CD4-positive, CD25-positive, alpha-beta regulatory T cell (primary cell): ENCODE results near the gene ENO2. TPM values are rescaled to one million over a fixed set of nuclear protein-coding genes. Genes with fewer than 3 reads are reported as not detected.

Experiments
- ATAC-seq, 2 donors: fragments of 150-1000 bp; cut with Tn5 transposase; one replicate each; pipeline ENCODE4 v1.10.0; 2021; ENCODE audit warnings: low read depth in 2 of 2, moderate number of reproducible peaks in 2 of 2, moderate library complexity in 1 of 2
- DNase-seq, 3 donors: peaks; one replicate each; pipeline versions ENCODE4 v3.0.0 to v3.0.0-alpha.2; 2012 to 2022; ENCODE audit warnings: mixed read lengths in 1 of 3
- H3K27ac ChIP-seq: one replicate; pipeline ENCODE4 v1.7.0; 2013; ENCODE audit warnings: mild to moderate bottlenecking, low read length; ENCODE audit not compliant: insufficient read depth, poor library complexity, severe bottlenecking
- H3K27me3 ChIP-seq: one replicate; pipeline ENCODE4 v1.7.0; 2013; ENCODE audit warnings: low read length; ENCODE audit not compliant: control insufficient read depth, insufficient read depth
- H3K36me3 ChIP-seq: one replicate; pipeline ENCODE4 v1.7.0; 2013; ENCODE audit warnings: mild to moderate bottlenecking, low read length, moderate library complexity; ENCODE audit not compliant: control insufficient read depth, insufficient read depth
- H3K4me1 ChIP-seq: 2 replicates; pipeline ENCODE4 v1.7.0; 2013; ENCODE audit warnings: mild to moderate bottlenecking, low read length; ENCODE audit not compliant: insufficient read depth, control insufficient read depth, poor library complexity, severe bottlenecking
- H3K4me3 ChIP-seq: one replicate; pipeline ENCODE4 v1.7.0; 2013; ENCODE audit warnings: low read depth, mild to moderate bottlenecking, low read length, moderate library complexity
- H3K9me3 ChIP-seq, 2 experiments: 1 replicate in 1 of 2; 2 replicates in 1 of 2; pipeline ENCODE4 v1.7.0; 2013; ENCODE audit warnings: low read length in 2 of 2, mild to moderate bottlenecking in 1 of 2, moderate library complexity in 1 of 2; ENCODE audit not compliant: control insufficient read depth in 2 of 2
- H3K27ac Mint-ChIP-seq, 3 donors: one replicate each; pipeline ENCODE4 v1.8.0; 2020 to 2022; ENCODE audit warnings: mild to moderate bottlenecking in 3 of 3, mixed read lengths in 3 of 3, moderate library complexity in 2 of 3
- H3K27me3 Mint-ChIP-seq: one replicate; pipeline ENCODE4 v1.8.0; 2022; ENCODE audit warnings: mild to moderate bottlenecking, mixed read lengths
- H3K36me3 Mint-ChIP-seq: one replicate; pipeline ENCODE4 v1.8.0; 2020; ENCODE audit warnings: mixed read lengths
- H3K4me1 Mint-ChIP-seq, 4 donors: one replicate each; pipeline ENCODE4 v1.8.0; 2020 to 2022; ENCODE audit warnings: mixed read lengths in 4 of 4, mild to moderate bottlenecking in 1 of 4
- H3K4me3 Mint-ChIP-seq, 4 donors: one replicate each; pipeline ENCODE4 v1.8.0; 2020 to 2022; ENCODE audit warnings: mild to moderate bottlenecking in 4 of 4, mixed read lengths in 4 of 4, moderate library complexity in 3 of 4
- H3K9me3 Mint-ChIP-seq, 7 donors: one replicate each; pipeline ENCODE4 v1.8.0; 2020 to 2022; ENCODE audit warnings: mixed read lengths in 7 of 7, mild to moderate bottlenecking in 3 of 7, moderate library complexity in 2 of 7
- polyA plus RNA-seq, 4 donors: library from polyadenylated mRNA; unstranded; fragments of 300-500 nt; fragmentation: Illumina TruSeq; gene quantifications; one replicate each; pipeline ENCODE4 v1.2.3, GENCODE V29; 2021
- total RNA-seq: library from RNA; stranded (reverse); gene quantifications from one replicate; pipeline ENCODE4 v1.2.3, GENCODE V29; 2022

The ENO2 gene
- total and polyA plus RNA-seq, 5 donors from 2014 or later, result 18.1 to 88.2 (median 23.2) TPM

DNA sequence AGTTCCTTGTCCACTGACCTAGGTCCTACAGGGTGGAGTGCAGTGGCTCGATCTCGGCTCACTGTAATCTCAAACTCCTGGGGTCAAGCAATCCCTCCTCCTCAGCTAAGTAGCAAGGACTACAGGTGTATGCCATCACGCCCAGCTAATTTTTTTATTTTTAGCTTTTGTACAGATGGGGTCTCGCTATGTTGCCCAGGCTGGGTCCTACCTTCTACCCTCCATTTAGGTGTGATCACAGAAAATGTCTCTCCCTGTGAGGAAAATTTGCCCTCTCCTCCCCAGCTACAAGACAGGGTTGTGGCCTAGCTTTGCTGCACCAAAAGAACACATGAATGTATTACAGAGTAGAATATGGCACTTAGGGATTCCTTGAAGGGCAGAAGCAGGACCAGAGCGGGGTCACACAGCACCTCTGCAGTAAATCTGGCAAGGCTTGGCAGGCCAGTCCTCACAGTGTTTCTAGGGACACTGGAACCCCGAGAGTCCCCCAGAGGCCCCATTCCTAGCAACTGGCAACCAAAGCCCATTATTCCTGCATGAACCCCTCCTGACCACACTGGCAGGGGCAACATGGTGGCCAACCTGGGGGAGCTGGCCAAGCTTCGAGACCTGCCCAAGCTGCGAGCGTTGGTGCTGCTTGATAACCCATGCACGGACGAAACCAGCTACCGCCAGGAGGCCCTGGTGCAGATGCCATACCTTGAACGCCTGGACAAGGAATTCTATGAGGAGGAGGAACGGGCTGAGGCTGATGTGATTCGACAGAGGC lies 2.0 kb upstream of the ENO2 start:
- DNase-seq (no peak), ATAC-seq (no peak)
- Mint-ChIP-seq H3K9me3 (no peaks in the 10 kb centered on the region), H3K27me3 (no peaks in the 10 kb centered on the region), H3K4me3 (peak overlapping the region; percentile 38 to 89 (median 58)), H3K4me1 (peaks cover 0 to 40% (median 25%) of the 10 kb centered on the region in 4 donors), H3K27ac (peak overlapping the region in 2 of 3 donors; percentile 91), H3K36me3 (peaks cover 3% of the 10 kb centered on the region)
- Histone ChIP-seq H3K9me3 (no peaks in the 10 kb centered on the region), H3K36me3 (peaks cover 11% of the 10 kb centered on the region), H3K4me3 (no peak overlapping the region), H3K27me3 (no peaks in the 10 kb centered on the region), H3K4me1 (peaks cover 28% of the 10 kb centered on the region), H3K27ac (no peak overlapping the region)

DNA sequence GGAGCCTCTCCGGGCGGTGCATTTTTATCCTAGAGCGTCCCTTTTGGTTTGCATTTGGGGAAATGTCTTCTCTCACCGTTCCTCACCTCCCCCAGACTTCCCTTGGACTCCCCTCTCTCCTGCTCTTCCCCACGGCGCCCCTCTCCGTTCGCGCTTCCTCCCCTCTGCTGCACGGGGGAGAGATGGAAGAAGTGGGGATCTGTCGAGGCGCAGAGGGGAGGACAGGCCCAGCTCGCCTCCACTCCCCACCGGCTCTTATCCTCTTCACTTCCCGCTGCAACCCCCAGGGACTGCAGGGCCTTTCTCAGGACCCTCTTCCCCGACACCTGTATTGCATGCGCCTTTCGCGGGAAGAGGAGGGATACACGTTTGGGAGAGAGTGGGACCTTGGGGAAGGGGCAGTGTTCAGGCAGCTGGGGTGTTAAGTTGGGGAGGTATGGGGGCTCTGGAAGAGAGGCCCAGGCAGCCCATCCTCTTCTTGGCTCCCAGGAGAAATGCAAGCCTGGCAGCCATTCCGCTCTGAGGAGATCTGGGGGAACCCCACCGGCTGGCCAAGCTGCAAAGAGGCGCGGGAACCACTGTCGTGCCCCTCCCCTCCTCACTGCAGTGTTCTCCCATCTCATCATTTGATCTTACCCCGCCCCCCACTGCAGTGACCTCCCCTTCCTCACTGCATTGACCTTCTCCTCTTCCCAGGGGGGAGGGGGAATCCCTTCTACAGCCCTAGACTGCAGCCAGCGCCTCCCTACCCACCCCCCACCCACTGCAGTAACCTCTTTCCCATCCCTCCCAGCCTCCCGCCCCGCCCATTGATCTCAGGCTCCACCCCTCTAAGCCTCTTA lies 788 bp downstream of the ENO2 start:
- Mint-ChIP-seq H3K4me1 (peaks cover 0 to 48% (median 26%) of the 10 kb centered on the region in 4 donors), H3K36me3 (peaks cover 20% of the 10 kb centered on the region), H3K27ac (peak overlapping the region; percentile 82 to 97 (median 96)), H3K4me3 (peak overlapping the region; percentile 89 to 99 (median 94)), H3K9me3 (no peaks in the 10 kb centered on the region), H3K27me3 (no peaks in the 10 kb centered on the region)
- Histone ChIP-seq H3K4me3 (peak overlapping the region; percentile 68), H3K9me3 (no peaks in the 10 kb centered on the region), H3K4me1 (peaks cover 28% of the 10 kb centered on the region), H3K27ac (peak overlapping the region; percentile 81), H3K27me3 (no peaks in the 10 kb centered on the region), H3K36me3 (peaks cover 21% of the 10 kb centered on the region)
- DNase-seq (peak in 1 of 3 donors; percentile 23), ATAC-seq (no peak)

DNA sequence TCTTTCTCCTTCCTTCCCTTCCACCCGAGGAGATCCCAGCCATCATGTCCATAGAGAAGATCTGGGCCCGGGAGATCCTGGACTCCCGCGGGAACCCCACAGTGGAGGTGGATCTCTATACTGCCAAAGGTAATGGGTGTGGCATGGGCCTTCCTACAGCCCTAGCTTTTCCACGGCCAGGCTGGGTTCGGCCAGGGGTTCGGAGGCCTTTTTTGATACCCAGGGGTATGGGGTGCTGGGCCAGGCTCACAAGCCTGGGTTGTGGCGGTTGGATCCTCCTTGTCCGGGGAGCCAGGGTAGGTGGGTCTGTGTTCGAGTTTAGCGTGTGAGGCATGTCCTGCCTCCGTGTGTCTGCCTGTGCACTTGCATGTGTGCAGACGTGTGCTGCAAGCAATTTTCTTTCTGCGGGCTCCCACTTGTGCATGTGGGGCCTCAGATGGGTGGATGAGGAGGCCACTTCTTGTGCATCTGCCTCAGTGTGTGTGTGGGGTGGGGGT lies 1.5 kb downstream of the ENO2 start:
- H3K4me1 ChIP-seq, result peaks cover 28% of the 10 kb centered on the region
- no peaks in the 10 kb centered on the region for H3K9me3 ChIP-seq
- H3K27ac Mint-ChIP-seq, result peak overlapping the region in 2 of 3 donors; percentile 14 to 86
- no peaks in the 10 kb centered on the region for H3K9me3 Mint-ChIP-seq
- peak overlapping the region; percentile 81 for H3K27ac ChIP-seq
- no peak for ATAC-seq
- no peaks in the 10 kb centered on the region for H3K27me3 ChIP-seq
- H3K4me3 Mint-ChIP-seq, result peak overlapping the region; percentile 76 to 99 (median 88)
- H3K36me3 ChIP-seq, result peaks cover 21% of the 10 kb centered on the region
- H3K27me3 Mint-ChIP-seq, result no peaks in the 10 kb centered on the region
- H3K4me1 Mint-ChIP-seq, result peaks cover 0 to 48% (median 26%) of the 10 kb centered on the region in 4 donors
- DNase-seq, result no peak
- no peak overlapping the region for H3K4me3 ChIP-seq
- H3K36me3 Mint-ChIP-seq, result peaks cover 20% of the 10 kb centered on the region

DNA sequence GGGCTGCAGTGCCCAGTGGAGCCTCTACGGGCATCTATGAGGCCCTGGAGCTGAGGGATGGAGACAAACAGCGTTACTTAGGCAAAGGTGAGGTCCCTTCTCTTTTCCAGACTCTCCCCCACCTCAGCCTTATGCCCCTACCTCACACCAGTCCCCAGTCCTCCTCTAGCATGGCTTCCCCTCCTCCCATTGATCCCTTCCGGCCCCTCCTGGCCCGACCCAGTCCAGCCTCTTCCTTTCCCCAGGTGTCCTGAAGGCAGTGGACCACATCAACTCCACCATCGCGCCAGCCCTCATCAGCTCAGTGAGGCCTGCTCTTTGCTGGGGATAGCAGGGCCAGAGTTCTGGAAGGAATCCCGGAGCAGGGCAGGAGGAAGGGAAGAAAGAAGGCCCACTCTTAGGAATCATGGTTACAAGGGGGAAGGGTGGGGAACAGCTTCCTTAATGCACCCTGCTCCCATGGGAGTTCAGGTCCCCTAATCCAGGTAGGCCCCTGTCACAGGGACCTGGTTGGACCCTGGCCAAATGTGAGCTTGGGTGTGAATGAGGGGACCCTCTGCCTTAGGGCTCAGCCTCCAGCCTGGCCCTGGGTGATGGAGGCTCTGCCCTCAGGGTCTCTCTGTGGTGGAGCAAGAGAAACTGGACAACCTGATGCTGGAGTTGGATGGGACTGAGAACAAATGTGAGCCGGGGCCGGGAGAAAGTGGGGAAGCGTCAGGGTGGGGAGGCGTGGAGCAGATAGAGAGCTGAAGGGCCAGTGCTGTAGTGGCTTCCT lies 2.2 kb downstream of the ENO2 start:
- Mint-ChIP-seq H3K4me3 (peak overlapping the region; percentile 76 to 99 (median 88)), H3K36me3 (peaks cover 20% of the 10 kb centered on the region), H3K27me3 (no peaks in the 10 kb centered on the region), H3K9me3 (no peaks in the 10 kb centered on the region), H3K27ac (peak overlapping the region in 2 of 3 donors; percentile 79 to 86), H3K4me1 (peaks cover 0 to 48% (median 26%) of the 10 kb centered on the region in 4 donors)
- no peaks in the 10 kb centered on the region for H3K9me3 ChIP-seq
- DNase-seq, result no peak
- H3K36me3 ChIP-seq, result peaks cover 28% of the 10 kb centered on the region
- no peak for ATAC-seq
- no peak overlapping the region for H3K4me3 ChIP-seq
- H3K27me3 ChIP-seq, result no peaks in the 10 kb centered on the region
- H3K27ac ChIP-seq, result peak overlapping the region; percentile 8
- H3K4me1 ChIP-seq, result peaks cover 28% of the 10 kb centered on the region

DNA sequence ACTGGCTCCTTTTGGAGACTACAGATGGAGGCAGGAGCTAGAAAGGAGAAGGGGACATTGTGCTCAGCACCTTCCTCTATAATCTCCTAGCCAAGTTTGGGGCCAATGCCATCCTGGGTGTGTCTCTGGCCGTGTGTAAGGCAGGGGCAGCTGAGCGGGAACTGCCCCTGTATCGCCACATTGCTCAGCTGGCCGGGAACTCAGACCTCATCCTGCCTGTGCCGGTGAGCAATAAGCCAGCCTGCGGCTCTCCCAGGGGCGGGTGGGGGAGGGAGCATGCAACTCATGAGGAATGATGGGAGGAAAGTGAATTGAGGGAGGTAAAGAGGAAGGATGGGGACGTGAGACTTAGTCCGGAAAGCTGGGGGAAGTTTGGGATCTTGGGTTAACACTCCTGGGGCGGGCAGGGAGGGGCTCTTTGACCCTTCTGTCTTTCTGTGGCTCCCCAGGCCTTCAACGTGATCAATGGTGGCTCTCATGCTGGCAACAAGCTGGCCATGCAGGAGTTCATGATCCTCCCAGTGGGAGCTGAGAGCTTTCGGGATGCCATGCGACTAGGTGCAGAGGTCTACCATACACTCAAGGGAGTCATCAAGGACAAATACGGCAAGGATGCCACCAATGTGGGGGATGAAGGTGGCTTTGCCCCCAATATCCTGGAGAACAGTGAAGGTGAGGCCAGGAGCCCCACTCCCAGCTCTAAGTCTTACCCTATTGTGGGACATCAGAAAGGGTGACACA lies 3.3 kb downstream of the ENO2 start:
- H3K27ac ChIP-seq, result no peak overlapping the region
- H3K36me3 Mint-ChIP-seq, result peaks cover 23% of the 10 kb centered on the region
- no peaks in the 10 kb centered on the region for H3K9me3 ChIP-seq
- H3K27me3 ChIP-seq, result no peaks in the 10 kb centered on the region
- peaks cover 28% of the 10 kb centered on the region for H3K4me1 ChIP-seq
- peak overlapping the region in 3 of 4 donors; percentile 11 to 84 (median 15) for H3K4me3 Mint-ChIP-seq
- ATAC-seq, result no peak
- H3K9me3 Mint-ChIP-seq, result no peaks in the 10 kb centered on the region
- no peaks in the 10 kb centered on the region for H3K27me3 Mint-ChIP-seq
- H3K4me3 ChIP-seq, result no peak overlapping the region
- DNase-seq, result no peak
- H3K36me3 ChIP-seq, result peaks cover 30% of the 10 kb centered on the region
- peaks cover 0 to 51% (median 26%) of the 10 kb centered on the region in 4 donors for H3K4me1 Mint-ChIP-seq
- H3K27ac Mint-ChIP-seq, result peak overlapping the region in 1 of 3 donors; percentile 79

DNA sequence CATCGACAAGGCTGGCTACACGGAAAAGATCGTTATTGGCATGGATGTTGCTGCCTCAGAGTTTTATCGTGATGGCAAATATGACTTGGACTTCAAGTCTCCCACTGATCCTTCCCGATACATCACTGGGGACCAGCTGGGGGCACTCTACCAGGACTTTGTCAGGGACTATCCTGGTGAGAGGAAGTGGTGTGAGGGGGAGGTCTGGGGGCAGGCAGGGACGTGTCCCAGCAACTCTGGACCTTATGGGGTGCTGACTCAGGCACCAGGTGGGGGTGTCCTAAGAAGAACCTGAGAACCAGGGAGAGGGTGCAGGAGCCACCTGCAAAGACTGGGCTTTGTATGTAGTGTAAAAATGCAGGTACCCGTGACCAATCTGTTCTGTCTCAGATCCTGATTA lies 5.2 kb downstream of the ENO2 start:
- Mint-ChIP-seq H3K4me3 (peak overlapping the region in 1 of 4 donors; percentile 89), H3K36me3 (peaks cover 23% of the 10 kb centered on the region), H3K4me1 (peaks cover 0 to 47% (median 25%) of the 10 kb centered on the region in 4 donors), H3K27ac (peak overlapping the region in 2 of 3 donors; percentile 43 to 71), H3K27me3 (no peaks in the 10 kb centered on the region), H3K9me3 (no peaks in the 10 kb centered on the region)
- ATAC-seq (no peak), DNase-seq (no peak)
- Histone ChIP-seq H3K27me3 (no peaks in the 10 kb centered on the region), H3K27ac (no peak overlapping the region), H3K4me3 (no peak overlapping the region), H3K4me1 (peaks cover 21% of the 10 kb centered on the region), H3K9me3 (no peaks in the 10 kb centered on the region), H3K36me3 (peaks cover 30% of the 10 kb centered on the region)
